ENCODE measurements around the gene PDE6B. TPM values are rescaled to one million over a fixed set of nuclear protein-coding genes. Genes with fewer than 3 reads are reported as not detected.
A peak's percentile ranks its signal among the peaks of the same experiment; 100 is the strongest.
"Not testable (repeated sequence)": the region's sequence is repeated elsewhere in the genome, so short reads cannot be mapped to it uniquely, and the experiment has no call there.

Gene PDE6B
- total RNA-seq, 1 donor from 2014 or later, result 2.3 TPM

- no peak for DNase-seq
- no peak overlapping the region for H3K27ac Mint-ChIP-seq (ENCODE audit: unreplicated experiment)
- no peak overlapping the region for H3K4me3 Mint-ChIP-seq (ENCODE audit: unreplicated experiment)
- TF ChIP-seq, protein P1, sequence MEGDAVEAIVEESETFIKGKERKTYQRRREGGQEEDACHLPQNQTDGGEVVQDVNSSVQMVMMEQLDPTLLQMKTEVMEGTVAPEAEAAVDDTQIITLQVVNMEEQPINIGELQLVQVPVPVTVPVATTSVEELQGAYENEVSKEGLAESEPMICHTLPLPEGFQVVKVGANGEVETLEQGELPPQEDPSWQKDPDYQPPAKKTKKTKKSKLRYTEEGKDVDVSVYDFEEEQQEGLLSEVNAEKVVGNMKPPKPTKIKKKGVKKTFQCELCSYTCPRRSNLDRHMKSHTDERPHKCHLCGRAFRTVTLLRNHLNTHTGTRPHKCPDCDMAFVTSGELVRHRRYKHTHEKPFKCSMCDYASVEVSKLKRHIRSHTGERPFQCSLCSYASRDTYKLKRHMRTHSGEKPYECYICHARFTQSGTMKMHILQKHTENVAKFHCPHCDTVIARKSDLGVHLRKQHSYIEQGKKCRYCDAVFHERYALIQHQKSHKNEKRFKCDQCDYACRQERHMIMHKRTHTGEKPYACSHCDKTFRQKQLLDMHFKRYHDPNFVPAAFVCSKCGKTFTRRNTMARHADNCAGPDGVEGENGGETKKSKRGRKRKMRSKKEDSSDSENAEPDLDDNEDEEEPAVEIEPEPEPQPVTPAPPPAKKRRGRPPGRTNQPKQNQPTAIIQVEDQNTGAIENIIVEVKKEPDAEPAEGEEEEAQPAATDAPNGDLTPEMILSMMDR (IDR thresholded peaks at IDR 0.05; ENCODE audit: partially characterized antibody, unreplicated experiment), result no peak
- peaks cover 8% of the 10 kb centered on the region for H3K27me3 Mint-ChIP-seq (ENCODE audit: unreplicated experiment)
- peaks cover 16% of the 10 kb centered on the region for H3K4me1 Mint-ChIP-seq (ENCODE audit: low read depth, unreplicated experiment)
- H3K36me3 Mint-ChIP-seq (ENCODE audit: unreplicated experiment), result peaks cover 13% of the 10 kb centered on the region
- H3K9me3 Mint-ChIP-seq (ENCODE audit: unreplicated experiment), result peaks cover 20% of the 10 kb centered on the region
These were observed 11.3 kb downstream of the PDE6B start for GRCh38 chr4:636628-637159.

DNA sequence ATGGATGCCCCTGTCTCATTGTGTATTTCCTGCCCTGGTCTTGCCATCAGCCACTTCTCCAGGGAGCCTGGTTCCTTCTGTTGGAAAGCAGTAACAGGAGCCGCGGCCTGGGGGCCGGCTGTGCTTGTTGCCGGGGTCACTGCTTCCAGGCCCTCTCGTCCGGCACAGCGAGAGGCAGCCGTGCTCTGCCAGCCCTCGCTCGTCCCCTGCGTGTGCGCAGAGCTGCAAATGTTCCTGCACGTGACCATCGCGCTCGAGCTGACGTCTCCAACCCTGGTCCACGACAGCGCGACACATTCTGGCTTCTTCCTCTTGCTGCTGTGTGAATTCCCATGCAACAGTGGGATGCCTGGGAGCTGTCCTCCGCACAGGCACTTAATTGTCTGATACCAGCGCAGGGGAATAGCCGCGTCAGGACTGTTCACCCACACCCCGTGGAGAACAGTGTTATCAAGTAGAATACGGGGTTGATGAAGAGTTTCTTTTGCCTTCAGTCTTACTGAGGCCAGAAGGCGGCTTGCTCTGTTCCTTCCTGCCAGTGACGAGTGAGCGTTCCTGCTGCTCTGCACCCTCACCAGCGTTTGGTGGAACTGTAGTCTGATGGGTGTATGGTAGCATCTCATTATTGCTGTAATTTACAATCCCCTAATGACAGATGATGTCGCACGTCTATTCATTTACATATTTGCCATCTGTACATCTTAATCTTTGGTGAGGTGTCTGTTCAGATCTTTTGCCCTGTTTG lies 12.3 kb downstream of the PDE6B start:
- no peak for DNase-seq
- H3K27me3 Mint-ChIP-seq (ENCODE audit: unreplicated experiment), result peaks cover 6% of the 10 kb centered on the region
- H3K4me1 Mint-ChIP-seq (ENCODE audit: low read depth, unreplicated experiment), result peaks cover 16% of the 10 kb centered on the region
- TF ChIP-seq, protein P1 (IDR thresholded peaks at IDR 0.05; ENCODE audit: partially characterized antibody, unreplicated experiment), result no peak
- H3K36me3 Mint-ChIP-seq (ENCODE audit: unreplicated experiment), result peaks cover 9% of the 10 kb centered on the region
- peaks cover 11% of the 10 kb centered on the region for H3K9me3 Mint-ChIP-seq (ENCODE audit: unreplicated experiment)
- peak overlapping the region; percentile 39 for H3K27ac Mint-ChIP-seq (ENCODE audit: unreplicated experiment)
- H3K4me3 Mint-ChIP-seq (ENCODE audit: unreplicated experiment), result peak overlapping the region; percentile 34

GRCh38 chr4:642366-642765 lies 17.0 kb downstream of the PDE6B start:
- H3K4me1 Mint-ChIP-seq (ENCODE audit: low read depth, unreplicated experiment), result peaks cover 12% of the 10 kb centered on the region
- not testable (repeated sequence) for DNase-seq; H3K9me3 Mint-ChIP-seq (ENCODE audit: unreplicated experiment); H3K4me3 Mint-ChIP-seq (ENCODE audit: unreplicated experiment); H3K27me3 Mint-ChIP-seq (ENCODE audit: unreplicated experiment); H3K27ac Mint-ChIP-seq (ENCODE audit: unreplicated experiment)
- peaks cover 10% of the 10 kb centered on the region for H3K36me3 Mint-ChIP-seq (ENCODE audit: unreplicated experiment)

GRCh38 chr4:646460-646859 lies 21.1 kb downstream of the PDE6B start:
- TF ChIP-seq, protein P1 (IDR thresholded peaks at IDR 0.05; ENCODE audit: partially characterized antibody, unreplicated experiment), result no peak
- peak overlapping the region; percentile 30 for H3K4me3 Mint-ChIP-seq (ENCODE audit: unreplicated experiment)
- peaks cover 5% of the 10 kb centered on the region for H3K27me3 Mint-ChIP-seq (ENCODE audit: unreplicated experiment)
- H3K4me1 Mint-ChIP-seq (ENCODE audit: low read depth, unreplicated experiment), result peaks cover 5% of the 10 kb centered on the region
- H3K27ac Mint-ChIP-seq (ENCODE audit: unreplicated experiment), result no peak overlapping the region
- H3K36me3 Mint-ChIP-seq (ENCODE audit: unreplicated experiment), result peaks cover 3% of the 10 kb centered on the region
- peaks cover 5% of the 10 kb centered on the region for H3K9me3 Mint-ChIP-seq (ENCODE audit: unreplicated experiment)
- no peak for DNase-seq

DNA sequence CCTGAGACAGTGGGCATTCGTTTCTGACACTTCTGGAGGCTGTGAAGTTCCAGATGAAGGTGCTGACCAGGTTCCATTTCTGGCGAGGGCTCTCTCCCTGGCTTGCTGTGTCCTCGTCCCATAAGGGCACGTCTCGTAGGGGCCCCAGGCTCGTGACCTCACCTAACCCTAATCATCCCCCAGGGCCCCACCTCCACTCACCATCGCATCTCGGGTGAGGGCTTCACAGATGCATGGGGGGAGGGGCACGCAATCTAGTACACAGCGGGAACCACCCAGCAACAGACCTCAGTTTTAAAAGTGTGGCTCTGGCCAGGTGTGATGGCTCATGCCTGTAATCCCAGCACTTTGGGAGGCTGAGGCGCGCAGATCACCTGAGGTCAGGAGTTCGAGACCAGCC lies 22.1 kb downstream of the PDE6B start:
- no peak for DNase-seq
- Mint-ChIP-seq H3K9me3 (ENCODE audit: unreplicated experiment) (peaks cover 5% of the 10 kb centered on the region), H3K4me3 (ENCODE audit: unreplicated experiment) (no peak overlapping the region), H3K4me1 (ENCODE audit: low read depth, unreplicated experiment) (peaks cover 5% of the 10 kb centered on the region), H3K27me3 (ENCODE audit: unreplicated experiment) (peaks cover 7% of the 10 kb centered on the region), H3K36me3 (ENCODE audit: unreplicated experiment) (peaks cover 3% of the 10 kb centered on the region), H3K27ac (ENCODE audit: unreplicated experiment) (no peak overlapping the region)
- TF ChIP-seq, protein P1 (IDR thresholded peaks at IDR 0.05; ENCODE audit: partially characterized antibody, unreplicated experiment), result no peak
